Neural progenitor cell (in vitro differentiated cells): ENCODE data around the gene TBX5. TPM values are rescaled to one million over a fixed set of nuclear protein-coding genes. Genes with fewer than 3 reads are reported as not detected.

Source experiments
- DNase-seq: peaks from one replicate; pipeline ENCODE4 v3.0.0-alpha.2; 2016; ENCODE audit warnings: low spot score
- H2AFZ ChIP-seq: fragments of 200-600 bp; sonication (generic); replicated peaks from 2 replicates; pipeline ENCODE4 v1.6.1; 2016; ENCODE audit warnings: antibody characterized with exemption
- H3F3A ChIP-seq: fragments of 200-600 bp; sonication (generic); 2 replicates; pipeline ENCODE4 v1.6.1; 2016; ENCODE audit warnings: antibody characterized with exemption, low read depth
- H3K27ac ChIP-seq: fragments of 200-600 bp; sonication (generic); 2 replicates; pipeline ENCODE4 v1.5.1; 2016; ENCODE audit warnings: mild to moderate bottlenecking
- H3K27me3 ChIP-seq: fragments of 200-600 bp; sonication (generic); 2 replicates; pipeline ENCODE4 v1.6.1; 2016; ENCODE audit warnings: mild to moderate bottlenecking, moderate library complexity
- H3K36me3 ChIP-seq: fragments of 200-600 bp; sonication (generic); 2 replicates; pipeline ENCODE4 v1.5.1; 2016
- H3K4me1 ChIP-seq: fragments of 200-600 bp; sonication (generic); 2 replicates; pipeline ENCODE4 v1.6.1; 2016; ENCODE audit warnings: mixed run types
- H3K4me2 ChIP-seq: fragments of 200-600 bp; sonication (generic); 2 replicates; pipeline ENCODE4 v1.6.1; 2016
- H3K4me3 ChIP-seq: fragments of 200-600 bp; sonication (generic); 2 replicates; pipeline ENCODE4 v1.5.1; 2016
- H3K79me2 ChIP-seq: fragments of 200-600 bp; sonication (generic); 2 replicates; pipeline ENCODE4 v1.6.1; 2016; ENCODE audit warnings: low read depth
- H3K9ac ChIP-seq: fragments of 200-600 bp; sonication (generic); 2 replicates; pipeline ENCODE4 v1.6.1; 2016
- H3K9me3 ChIP-seq: fragments of 200-600 bp; sonication (generic); 2 replicates; pipeline ENCODE4 v1.5.1; 2016; ENCODE audit warnings: low read depth
- H4K20me1 ChIP-seq: fragments of 200-600 bp; sonication (generic); 2 replicates; pipeline ENCODE4 v1.6.1; 2016; ENCODE audit warnings: low read depth
- H3K27ac Mint-ChIP-seq: 3 replicates; pipeline ENCODE4 v1.8.0; 2021; ENCODE audit warnings: mixed read lengths
- H3K27me3 Mint-ChIP-seq: 2 replicates; pipeline ENCODE4 v1.8.0; 2022; ENCODE audit warnings: low read depth, mild to moderate bottlenecking, inconsistent platforms, moderate library complexity, mixed read lengths; ENCODE audit not compliant: insufficient read depth
- H3K36me3 Mint-ChIP-seq: 3 replicates; pipeline ENCODE4 v1.8.0; 2021; ENCODE audit warnings: mixed read lengths
- H3K4me1 Mint-ChIP-seq: 3 replicates; pipeline ENCODE4 v1.8.0; 2021; ENCODE audit warnings: mixed read lengths
- H3K4me3 Mint-ChIP-seq: 3 replicates; pipeline ENCODE4 v1.8.0; 2021; ENCODE audit warnings: mild to moderate bottlenecking, moderate library complexity, mixed read lengths
- H3K9me3 Mint-ChIP-seq: 3 replicates; pipeline ENCODE4 v1.8.0; 2020; ENCODE audit warnings: mixed read lengths
- CTCF ChIP-seq: fragments of 200-600 bp; sonication (generic); IDR thresholded peaks from 2 replicates; pipeline ENCODE4 v1.5.1; 2017; ENCODE audit warnings: antibody characterized with exemption, mild to moderate bottlenecking
- EZH2 ChIP-seq: fragments of 200-600 bp; sonication (generic); IDR thresholded peaks from 2 replicates; pipeline ENCODE4 v1.6.1; 2017; ENCODE audit warnings: antibody characterized with exemption, mild to moderate bottlenecking, moderate library complexity
- EZH2phosphoT487 ChIP-seq: fragments of 200-600 bp; sonication (generic); IDR thresholded peaks from 2 replicates; pipeline ENCODE4 v1.6.1; 2017; ENCODE audit warnings: antibody characterized with exemption
- total RNA-seq: library from RNA; depleted of rRNA; stranded (reverse); fragments of >200 nt; gene quantifications from 2 replicates; pipeline ENCODE4 v1.2.3, GENCODE V29; 2015; ENCODE audit warnings: low replicate concordance

TBX5 gene
- total RNA-seq, 1 donor from 2014 or later: not detected

DNA sequence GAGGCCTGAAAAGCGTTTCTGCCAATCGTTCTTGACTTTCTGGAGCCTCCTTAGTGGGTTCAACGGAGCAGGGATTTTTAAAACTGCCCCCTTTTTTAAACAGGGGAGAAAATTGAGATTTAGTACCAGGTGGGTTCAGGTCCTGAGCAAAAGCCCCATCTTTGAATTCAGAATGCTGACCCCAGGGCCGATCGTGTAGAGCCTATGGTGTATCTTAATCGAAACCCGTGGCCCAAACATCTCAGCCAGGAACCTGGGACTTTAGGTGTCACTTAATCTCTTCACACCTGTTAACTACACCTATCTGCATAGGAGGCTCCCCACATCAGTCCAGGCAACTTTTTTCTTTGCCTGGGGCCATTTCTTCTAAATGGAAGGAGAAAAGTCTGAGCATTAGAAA is 6.4 kb upstream of the TBX5 start:
- Mint-ChIP-seq H3K27ac (no peak overlapping the region), H3K36me3 (no peaks in the 10 kb centered on the region), H3K4me3 (no peak overlapping the region), H3K9me3 (peaks cover 3% of the 10 kb centered on the region), H3K27me3 (peaks cover 91% of the 10 kb centered on the region), H3K4me1 (no peaks in the 10 kb centered on the region)
- Histone ChIP-seq H3F3A (no peaks in the 10 kb centered on the region), H3K27me3 (peaks cover 100% of the 10 kb centered on the region), H3K27ac (no peak overlapping the region), H3K79me2 (no peaks in the 10 kb centered on the region), H3K9me3 (no peaks in the 10 kb centered on the region), H3K9ac (no peak overlapping the region), H3K4me1 (no peaks in the 10 kb centered on the region), H3K4me2 (no peak overlapping the region), H3K4me3 (no peak overlapping the region), H4K20me1 (peaks cover 94% of the 10 kb centered on the region), H3K36me3 (no peaks in the 10 kb centered on the region), H2AFZ (no peak overlapping the region)
- TF ChIP-seq EZH2 (no peak), CTCF (no peak), EZH2phosphoT487 (peak; percentile 40)
- no peak for DNase-seq

DNA sequence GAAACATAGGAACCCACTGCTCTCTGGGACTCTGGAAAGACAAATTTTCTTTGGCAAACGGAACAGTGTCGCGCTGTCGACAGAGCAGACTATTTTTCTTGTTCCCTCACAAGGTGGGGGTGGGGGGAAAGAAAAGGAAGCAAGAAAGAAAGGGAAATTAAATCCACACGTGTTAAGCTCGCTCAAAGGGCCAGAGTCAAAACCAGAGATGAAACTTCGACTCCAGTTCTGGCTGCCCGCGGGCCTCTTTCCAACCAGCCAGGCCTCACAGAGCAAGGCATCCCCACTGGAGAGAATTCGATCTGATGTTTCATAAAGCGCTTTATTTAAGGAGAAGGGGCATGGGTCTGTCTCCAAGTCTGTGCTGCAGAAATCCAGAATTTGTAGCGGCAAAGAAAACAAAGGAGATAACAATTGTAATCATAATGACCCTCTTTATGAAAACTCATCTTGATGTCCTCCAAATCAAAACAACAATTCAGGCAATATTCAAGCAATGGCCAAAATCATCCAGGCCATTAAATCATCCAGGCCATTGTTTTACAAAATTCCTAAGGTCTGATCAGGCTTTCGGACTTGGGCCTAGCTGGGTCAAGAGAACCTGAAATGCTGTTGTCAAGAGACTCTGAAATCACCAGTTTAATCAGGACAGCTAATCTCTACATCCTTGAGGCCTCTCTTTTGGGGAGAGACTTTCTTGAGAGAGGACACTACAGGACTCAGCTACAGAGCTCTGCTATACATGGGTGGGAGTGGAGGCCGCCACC is 5.3 kb upstream of the TBX5 start:
- TF ChIP-seq EZH2phosphoT487: no peak
- TF ChIP-seq CTCF: no peak
- no peak for TF ChIP-seq EZH2
- Mint-ChIP-seq H3K27me3 (peaks cover 92% of the 10 kb centered on the region), H3K36me3 (no peaks in the 10 kb centered on the region), H3K4me3 (no peak overlapping the region), H3K27ac (no peak overlapping the region), H3K4me1 (no peaks in the 10 kb centered on the region), H3K9me3 (peaks cover 3% of the 10 kb centered on the region)
- H3K4me3 ChIP-seq: no peak overlapping the region
- no peak overlapping the region for H3K4me2 ChIP-seq
- peaks cover 100% of the 10 kb centered on the region for H3K27me3 ChIP-seq
- no peaks in the 10 kb centered on the region for H3K9me3 ChIP-seq
- no peak overlapping the region for H2AFZ ChIP-seq
- H4K20me1 ChIP-seq: peaks cover 100% of the 10 kb centered on the region
- H3K9ac ChIP-seq: no peak overlapping the region
- no peaks in the 10 kb centered on the region for H3F3A ChIP-seq
- no peaks in the 10 kb centered on the region for H3K79me2 ChIP-seq
- DNase-seq: no peak
- no peak overlapping the region for H3K27ac ChIP-seq
- no peaks in the 10 kb centered on the region for H3K36me3 ChIP-seq
- no peaks in the 10 kb centered on the region for H3K4me1 ChIP-seq

- Histone ChIP-seq H3K36me3 (no peaks in the 10 kb centered on the region), H3F3A (peaks cover under 1% of the 10 kb centered on the region), H3K4me1 (peaks cover 5% of the 10 kb centered on the region), H3K4me2 (no peak overlapping the region), H3K4me3 (no peak overlapping the region), H3K79me2 (no peaks in the 10 kb centered on the region), H3K9me3 (no peaks in the 10 kb centered on the region), H3K9ac (no peak overlapping the region), H3K27me3 (peaks cover 100% of the 10 kb centered on the region), H3K27ac (no peak overlapping the region), H4K20me1 (peaks cover 100% of the 10 kb centered on the region), H2AFZ (no peak overlapping the region)
- Mint-ChIP-seq H3K9me3 (peaks cover 3% of the 10 kb centered on the region), H3K36me3 (no peaks in the 10 kb centered on the region), H3K4me1 (peaks cover 2% of the 10 kb centered on the region), H3K27ac (no peak overlapping the region), H3K4me3 (no peak overlapping the region), H3K27me3 (peaks cover 96% of the 10 kb centered on the region)
- TF ChIP-seq EZH2phosphoT487 (peak; percentile 78), CTCF (no peak), EZH2 (peak; percentile 90)
- DNase-seq: no peak
Observed at GRCh38 chr12:114409852-114410600, 4.1 kb upstream of the TBX5 start.
